ENCODE data around the gene OR6P1. TPM values are rescaled to one million over a fixed set of nuclear protein-coding genes. Genes with fewer than 3 reads are reported as not detected.

OR6P1 gene
- total RNA-seq, result not detected

- Histone ChIP-seq H3K4me3 (no peak within 1 kb of the TSS), H3K27ac (no peak within 1 kb of the TSS), H3K27me3 (no peaks in the 10 kb centered on the region), H3K36me3 (no peaks in the 10 kb centered on the region), H3K9me3 (no peaks in the 10 kb centered on the region), H3K4me1 (no peaks in the 10 kb centered on the region)
- intact Hi-C loops (cut with DNase I), result no loop called here
- no peak for DNase-seq (ENCODE audit: low spot score in 2 of 2)
- TF ChIP-seq CTCF (IDR thresholded peaks at IDR 0.05), result no peak
These were observed at the start of gene OR6P1 for GRCh38 chr1:158570480-158570879. OR6P1 (minus strand) TSS chr1:158570580; CDS start chr1:158563604, 6,976 bp downstream.

GRCh38 chr1:158613764-158614163, 43.4 kb upstream of the OR6P1 start:
- TF ChIP-seq CTCF (IDR thresholded peaks at IDR 0.05), result no peak
- no peaks in the 10 kb centered on the region for H3K4me1 ChIP-seq
- H3K36me3 ChIP-seq, result no peaks in the 10 kb centered on the region
- no peaks in the 10 kb centered on the region for H3K9me3 ChIP-seq
- no peak for DNase-seq (ENCODE audit: low spot score in 2 of 2)
- H3K27me3 ChIP-seq, result no peaks in the 10 kb centered on the region
- intact Hi-C loops (cut with DNase I), result no loop called here
- no peak overlapping the region for H3K27ac ChIP-seq
- H3K4me3 ChIP-seq, result no peak overlapping the region

GRCh38 chr1:158611916-158612315, 41.5 kb upstream of the OR6P1 start:
- H3K27me3 ChIP-seq, result no peaks in the 10 kb centered on the region

GRCh38 chr1:158607296-158607695, 36.9 kb upstream of the OR6P1 start:
- no peaks in the 10 kb centered on the region for H3K4me1 ChIP-seq
- H3K4me3 ChIP-seq, result no peak overlapping the region
- no peak for DNase-seq (ENCODE audit: low spot score in 2 of 2)
- no peak overlapping the region for H3K27ac ChIP-seq
- intact Hi-C loops (cut with DNase I), result no loop called here
- no peak for TF ChIP-seq CTCF (IDR thresholded peaks at IDR 0.05)
- H3K27me3 ChIP-seq, result no peaks in the 10 kb centered on the region
- H3K36me3 ChIP-seq, result no peaks in the 10 kb centered on the region
- H3K9me3 ChIP-seq, result no peaks in the 10 kb centered on the region

More at GRCh38 chr1:158611916-158612315, 41.5 kb upstream of the OR6P1 start:
- H3K4me1 ChIP-seq, result no peaks in the 10 kb centered on the region
- intact Hi-C loops (cut with DNase I), result no loop called here
- H3K9me3 ChIP-seq, result no peaks in the 10 kb centered on the region
- H3K36me3 ChIP-seq, result no peaks in the 10 kb centered on the region
- no peak for DNase-seq (ENCODE audit: low spot score in 2 of 2)
- H3K4me3 ChIP-seq, result no peak overlapping the region
- TF ChIP-seq CTCF (IDR thresholded peaks at IDR 0.05), result no peak
- H3K27ac ChIP-seq, result no peak overlapping the region

- Histone ChIP-seq H3K27ac (no peak within 1 kb of the TSS), H3K9me3 (no peaks in the 10 kb centered on the region), H3K4me1 (no peaks in the 10 kb centered on the region), H3K36me3 (no peaks in the 10 kb centered on the region), H3K4me3 (no peak within 1 kb of the TSS), H3K27me3 (no peaks in the 10 kb centered on the region)
- intact Hi-C loops (cut with DNase I), result no loop called here
- DNase-seq (ENCODE audit: low spot score in 2 of 2), result no peak
- TF ChIP-seq CTCF (IDR thresholded peaks at IDR 0.05), result no peak
These were observed 34.6 kb upstream of the OR6P1 start, which contains the start of gene OR10Z1 for GRCh38 chr1:158604968-158605367. OR10Z1 (plus strand) TSS chr1:158605268; CDS start chr1:158606439, 1,171 bp downstream.

GRCh38 chr1:158600735-158601134, 30.4 kb upstream of the OR6P1 start:
- Histone ChIP-seq H3K27ac (no peak overlapping the region), H3K9me3 (peaks cover 4 to 21% of the 10 kb centered on the region in 2 donors), H3K36me3 (no peaks in the 10 kb centered on the region), H3K4me3 (no peak overlapping the region), H3K27me3 (no peaks in the 10 kb centered on the region), H3K4me1 (no peaks in the 10 kb centered on the region)
- intact Hi-C loops (cut with DNase I), result no loop called here
- no peak for DNase-seq (ENCODE audit: low spot score in 2 of 2)
- TF ChIP-seq CTCF (IDR thresholded peaks at IDR 0.05), result no peak
